K562 (cell line): ENCODE results near the gene SH3BP5. TPM values are rescaled to one million over a fixed set of nuclear protein-coding genes. Genes with fewer than 3 reads are reported as not detected.

ENCODE experiments used
- ASH1L ChIP-seq: fragments of 450-650 bp; IDR thresholded peaks from 2 replicates; pipeline ENCODE4 v1.6.1; 2018; ENCODE audit warnings: borderline replicate concordance, mild to moderate bottlenecking, low read depth; ENCODE audit not compliant: partially characterized antibody
- ATF7 ChIP-seq: fragments of 450-650 bp; IDR thresholded peaks from 2 replicates; pipeline ENCODE4 v1.7.1; 2014; ENCODE audit warnings: mild to moderate bottlenecking, moderate library complexity
- ELF2 ChIP-seq: fragments of 250-450 bp; sonication (Bioruptor Pico); IDR thresholded peaks from 2 replicates; pipeline ENCODE4 v1.5.0; 2021; ENCODE audit warnings: mild to moderate bottlenecking
- FOXK1 ChIP-seq: sonication (generic); formaldehyde crosslinking; IDR thresholded peaks from 2 replicates; pipeline ENCODE4 v1.8.0; 2022; ENCODE audit warnings: missing genetic modification reagents, mild to moderate bottlenecking, borderline replicate concordance
- HMGN3 ChIP-seq: IDR thresholded peaks from 2 replicates; pipeline ENCODE4 v1.6.1; 2011; ENCODE audit warnings: borderline replicate concordance, low read depth, mild to moderate bottlenecking, mixed read lengths, low read length; ENCODE audit not compliant: insufficient read length; ENCODE audit errors: extremely low read depth
- KDM4B ChIP-seq, 2 experiments: fragments of 450-650 bp in 1 of 2; sonication (generic) in 1 of 2; IDR thresholded peaks; 2 replicates each; pipeline ENCODE4 v1.6.1; 2016 to 2017; ENCODE audit warnings: borderline replicate concordance in 2 of 2, antibody characterized with exemption in 1 of 2, low read depth in 1 of 2, mild to moderate bottlenecking in 1 of 2
- NR4A1 ChIP-seq, 2 experiments: fragments of 250-450 bp in 1 of 2; fragments of 450-650 bp in 1 of 2; sonication (Bioruptor Pico) in 1 of 2; IDR thresholded peaks; 2 replicates each; pipeline versions ENCODE4 v1.4.0 to v1.6.1; 2016 to 2020; ENCODE audit warnings: mild to moderate bottlenecking in 2 of 2, missing compliant biosample characterization in 1 of 2, missing genetic modification characterization in 1 of 2, moderate library complexity in 1 of 2
- POLR2AphosphoS2 ChIP-seq: IDR thresholded peaks from 2 replicates; pipeline ENCODE4 v1.6.1; 2012; ENCODE audit warnings: low read length, improper control_type of control experiment
- RBM25 ChIP-seq: fragments of 200-400 bp; formaldehyde crosslinking; IDR thresholded peaks from 2 replicates; pipeline ENCODE4 v1.6.1; 2018; ENCODE audit warnings: low read length, low read depth, moderate library complexity; ENCODE audit not compliant: severe bottlenecking
- SIN3A ChIP-seq, 2 experiments: fragments of 150-350 bp in 1 of 2; IDR thresholded peaks; 2 replicates each; pipeline ENCODE4 v1.6.1; 2011 to 2016; ENCODE audit warnings: borderline replicate concordance in 2 of 2, low read depth in 2 of 2, low read length in 2 of 2, mild to moderate bottlenecking in 2 of 2, moderate library complexity in 2 of 2; ENCODE audit not compliant: control insufficient read depth in 1 of 2
- SRSF1 ChIP-seq: fragments of 200-400 bp; formaldehyde crosslinking; IDR thresholded peaks from 2 replicates; pipeline ENCODE4 v1.6.1; 2017; ENCODE audit warnings: mild to moderate bottlenecking, low read depth, low read length, moderate library complexity
- TAL1 ChIP-seq: fragments of 450-650 bp; IDR thresholded peaks from 2 replicates; pipeline ENCODE4 v1.6.1; 2016; ENCODE audit warnings: mild to moderate bottlenecking
- YY1 ChIP-seq, 3 experiments: IDR thresholded peaks; 2 replicates each; pipeline ENCODE4 v1.6.1; 2011; ENCODE audit warnings: low read length in 2 of 3, mild to moderate bottlenecking in 2 of 3, moderate library complexity in 2 of 3, borderline replicate concordance in 1 of 3, control low read depth in 1 of 3, low read depth in 1 of 3; ENCODE audit not compliant: insufficient read depth in 3 of 3, insufficient replicate concordance in 2 of 3, control insufficient read depth in 1 of 3, insufficient read length in 1 of 3; ENCODE audit errors: extremely low read depth in 1 of 3
- ZNF586 ChIP-seq: fragments of 450-650 bp; formaldehyde crosslinking; conservative IDR thresholded peaks from 2 replicates; pipeline ENCODE4 v1.4.0; 2020; ENCODE audit warnings: mild to moderate bottlenecking, moderate library complexity
- polyA plus RNA-seq, 8 experiments: library from polyadenylated mRNA; depleted of rRNA in 4 of 8; stranded (reverse) in 5 of 8; unstranded in 3 of 8; fragments of >200 nt; fragmentation: Nextera tagmentation in 2 of 8; fragmentation: Illumina TruSeq in 1 of 8; extraction: Ambion mirVana in 2 of 8; extraction: Trizol in 1 of 8; gene quantifications; 2 replicates each; pipeline versions ENCODE4 v1.2.1 to v1.2.3, GENCODE V29; 2011 to 2014; ENCODE audit warnings: inconsistent platforms in 1 of 8, missing spikeins in 1 of 8
- total RNA-seq, 7 experiments: library from RNA; depleted of rRNA in 6 of 7; stranded (reverse); fragments of >200 nt in 6 of 7; fragmentation: Illumina TruSeq in 2 of 7; extraction: Trizol in 2 of 7; gene quantifications; 2 replicates each; pipeline versions ENCODE4 v1.2.1 to v1.2.3, GENCODE V29; 2011 to 2021; ENCODE audit warnings: low replicate concordance in 1 of 7
- TF ChIP-seq, protein P1 (sequence below): fragments of 450-650 bp; IDR thresholded peaks from 2 replicates; pipeline ENCODE4 v1.6.1; 2017; ENCODE audit warnings: antibody characterized with exemption
- TF ChIP-seq, protein P2 (sequence below): sonication (generic); formaldehyde crosslinking; IDR thresholded peaks from 2 replicates; pipeline ENCODE4 v1.8.0; 2023; ENCODE audit warnings: missing genetic modification reagents, mild to moderate bottlenecking, borderline replicate concordance
- TF ChIP-seq, protein P3 (sequence below), 2 experiments: fragments of 200-800 bp in 1 of 2; sonication (Bioruptor generic) in 1 of 2; sonication (generic) in 1 of 2; formaldehyde crosslinking in 1 of 2; IDR thresholded peaks in 1 of 2; conservative IDR thresholded peaks in 1 of 2; 2 replicates each; pipeline versions ENCODE4 v1.5.0 to v1.6.1; 2016 to 2020; ENCODE audit warnings: missing compliant biosample characterization in 1 of 2, missing genetic modification characterization in 1 of 2, missing genetic modification reagents in 1 of 2

SH3BP5 gene
- total and polyA plus RNA-seq, 9 of the 15 experiments (the other 6 are each of a cell fraction or from before 2014, with no cell fraction given): 2.9 to 29.0 (median 14.9) TPM

DNA sequence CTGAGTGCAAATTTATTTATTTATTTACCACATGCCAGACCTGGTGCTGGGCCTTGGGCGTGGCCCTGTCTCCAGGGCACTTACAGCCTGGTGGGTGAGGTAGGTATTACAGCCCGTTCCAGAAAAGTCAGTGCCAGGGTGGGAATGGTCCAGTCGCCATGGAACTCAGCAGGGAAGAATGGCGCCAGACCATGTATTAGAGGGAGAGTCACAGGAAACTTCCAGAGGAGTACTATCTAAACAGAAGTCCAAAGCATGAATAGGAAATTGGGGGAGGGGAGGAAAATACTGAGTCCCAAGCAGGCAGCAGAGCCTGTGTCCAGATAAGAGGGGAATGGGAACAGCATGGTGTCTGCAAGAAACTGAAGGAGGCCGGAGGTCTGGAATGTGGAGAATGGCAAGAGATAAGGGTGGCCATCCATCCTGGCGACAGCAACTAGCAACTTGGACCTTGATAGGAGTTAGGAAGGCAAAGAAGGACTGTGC, 27.0 kb downstream of the SH3BP5 start (continued):
- TF ChIP-seq ASH1L (no peak), SIN3A (IDR thresholded peaks at IDR 0.05; ENCODE audit: borderline replicate concordance in 2 of 2, control insufficient read depth in 1 of 2, low read depth in 2 of 2, low read length in 2 of 2) (no peak), RBM25 (no peak), ZNF586 (CRISPR knock-in tag) (0 out of 2 replicates have a peak, but pooled peaks have one; percentile 52), ELF2 (CRISPR knock-in tag) (no peak), YY1 (IDR thresholded peaks at IDR 0.05; ENCODE audit: borderline replicate concordance in 1 of 3, control insufficient read depth in 1 of 3, extremely low read depth in 1 of 3, insufficient read depth in 3 of 3, insufficient read length in 1 of 3, insufficient replicate concordance in 2 of 3, low read depth in 1 of 3, low read length in 2 of 3) (peak in 1 of 3 experiments; percentile 45), POLR2AphosphoS2 (no peak), TAL1 (peak; percentile 87), SRSF1 (no peak), KDM4B (IDR thresholded peaks at IDR 0.05; ENCODE audit: borderline replicate concordance in 2 of 2, low read depth in 1 of 2) (no peak), NR4A1 (CRISPR knock-in tag; IDR thresholded peaks at IDR 0.05) (peak; percentile 16; the same call in 1 of the 2 replicates), NR4A1 (tag; IDR thresholded peaks at IDR 0.05) (peak; percentile 94), FOXK1 (no peak), ATF7 (peak; percentile 62), HMGN3 (no peak)
- TF ChIP-seq, protein P1, sequence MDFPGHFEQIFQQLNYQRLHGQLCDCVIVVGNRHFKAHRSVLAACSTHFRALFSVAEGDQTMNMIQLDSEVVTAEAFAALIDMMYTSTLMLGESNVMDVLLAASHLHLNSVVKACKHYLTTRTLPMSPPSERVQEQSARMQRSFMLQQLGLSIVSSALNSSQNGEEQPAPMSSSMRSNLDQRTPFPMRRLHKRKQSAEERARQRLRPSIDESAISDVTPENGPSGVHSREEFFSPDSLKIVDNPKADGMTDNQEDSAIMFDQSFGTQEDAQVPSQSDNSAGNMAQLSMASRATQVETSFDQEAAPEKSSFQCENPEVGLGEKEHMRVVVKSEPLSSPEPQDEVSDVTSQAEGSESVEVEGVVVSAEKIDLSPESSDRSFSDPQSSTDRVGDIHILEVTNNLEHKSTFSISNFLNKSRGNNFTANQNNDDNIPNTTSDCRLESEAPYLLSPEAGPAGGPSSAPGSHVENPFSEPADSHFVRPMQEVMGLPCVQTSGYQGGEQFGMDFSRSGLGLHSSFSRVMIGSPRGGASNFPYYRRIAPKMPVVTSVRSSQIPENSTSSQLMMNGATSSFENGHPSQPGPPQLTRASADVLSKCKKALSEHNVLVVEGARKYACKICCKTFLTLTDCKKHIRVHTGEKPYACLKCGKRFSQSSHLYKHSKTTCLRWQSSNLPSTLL: no peak
- TF ChIP-seq, protein P2, sequence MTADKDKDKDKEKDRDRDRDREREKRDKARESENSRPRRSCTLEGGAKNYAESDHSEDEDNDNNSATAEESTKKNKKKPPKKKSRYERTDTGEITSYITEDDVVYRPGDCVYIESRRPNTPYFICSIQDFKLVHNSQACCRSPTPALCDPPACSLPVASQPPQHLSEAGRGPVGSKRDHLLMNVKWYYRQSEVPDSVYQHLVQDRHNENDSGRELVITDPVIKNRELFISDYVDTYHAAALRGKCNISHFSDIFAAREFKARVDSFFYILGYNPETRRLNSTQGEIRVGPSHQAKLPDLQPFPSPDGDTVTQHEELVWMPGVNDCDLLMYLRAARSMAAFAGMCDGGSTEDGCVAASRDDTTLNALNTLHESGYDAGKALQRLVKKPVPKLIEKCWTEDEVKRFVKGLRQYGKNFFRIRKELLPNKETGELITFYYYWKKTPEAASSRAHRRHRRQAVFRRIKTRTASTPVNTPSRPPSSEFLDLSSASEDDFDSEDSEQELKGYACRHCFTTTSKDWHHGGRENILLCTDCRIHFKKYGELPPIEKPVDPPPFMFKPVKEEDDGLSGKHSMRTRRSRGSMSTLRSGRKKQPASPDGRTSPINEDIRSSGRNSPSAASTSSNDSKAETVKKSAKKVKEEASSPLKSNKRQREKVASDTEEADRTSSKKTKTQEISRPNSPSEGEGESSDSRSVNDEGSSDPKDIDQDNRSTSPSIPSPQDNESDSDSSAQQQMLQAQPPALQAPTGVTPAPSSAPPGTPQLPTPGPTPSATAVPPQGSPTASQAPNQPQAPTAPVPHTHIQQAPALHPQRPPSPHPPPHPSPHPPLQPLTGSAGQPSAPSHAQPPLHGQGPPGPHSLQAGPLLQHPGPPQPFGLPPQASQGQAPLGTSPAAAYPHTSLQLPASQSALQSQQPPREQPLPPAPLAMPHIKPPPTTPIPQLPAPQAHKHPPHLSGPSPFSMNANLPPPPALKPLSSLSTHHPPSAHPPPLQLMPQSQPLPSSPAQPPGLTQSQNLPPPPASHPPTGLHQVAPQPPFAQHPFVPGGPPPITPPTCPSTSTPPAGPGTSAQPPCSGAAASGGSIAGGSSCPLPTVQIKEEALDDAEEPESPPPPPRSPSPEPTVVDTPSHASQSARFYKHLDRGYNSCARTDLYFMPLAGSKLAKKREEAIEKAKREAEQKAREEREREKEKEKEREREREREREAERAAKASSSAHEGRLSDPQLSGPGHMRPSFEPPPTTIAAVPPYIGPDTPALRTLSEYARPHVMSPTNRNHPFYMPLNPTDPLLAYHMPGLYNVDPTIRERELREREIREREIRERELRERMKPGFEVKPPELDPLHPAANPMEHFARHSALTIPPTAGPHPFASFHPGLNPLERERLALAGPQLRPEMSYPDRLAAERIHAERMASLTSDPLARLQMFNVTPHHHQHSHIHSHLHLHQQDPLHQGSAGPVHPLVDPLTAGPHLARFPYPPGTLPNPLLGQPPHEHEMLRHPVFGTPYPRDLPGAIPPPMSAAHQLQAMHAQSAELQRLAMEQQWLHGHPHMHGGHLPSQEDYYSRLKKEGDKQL (CRISPR knock-in tag): no peak
- TF ChIP-seq, protein P3, sequence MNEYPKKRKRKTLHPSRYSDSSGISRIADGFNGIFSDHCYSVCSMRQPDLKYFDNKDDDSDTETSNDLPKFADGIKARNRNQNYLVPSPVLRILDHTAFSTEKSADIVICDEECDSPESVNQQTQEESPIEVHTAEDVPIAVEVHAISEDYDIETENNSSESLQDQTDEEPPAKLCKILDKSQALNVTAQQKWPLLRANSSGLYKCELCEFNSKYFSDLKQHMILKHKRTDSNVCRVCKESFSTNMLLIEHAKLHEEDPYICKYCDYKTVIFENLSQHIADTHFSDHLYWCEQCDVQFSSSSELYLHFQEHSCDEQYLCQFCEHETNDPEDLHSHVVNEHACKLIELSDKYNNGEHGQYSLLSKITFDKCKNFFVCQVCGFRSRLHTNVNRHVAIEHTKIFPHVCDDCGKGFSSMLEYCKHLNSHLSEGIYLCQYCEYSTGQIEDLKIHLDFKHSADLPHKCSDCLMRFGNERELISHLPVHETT (CRISPR knock-in tag; conservative IDR thresholded peaks at IDR 0.05 in 1 of 2, IDR thresholded peaks at IDR 0.05 in 1 of 2): no peak; a peak in 1 of 4 replicates
